HG03460 (cell line): ENCODE data around the gene RABL3.
"Not testable (repeated sequence)": the region's sequence is repeated elsewhere in the genome, so short reads cannot be mapped to it uniquely, and the experiment has no call there.

Experiments
- ATAC-seq: cut with Tn5 transposase; IDR thresholded peaks from one replicate; pipeline ENCODE4 v1.9.1; 2021; ENCODE audit not compliant: unreplicated experiment

The RABL3 gene

GRCh38 chr3:120648290-120648689, 94.0 kb downstream of the RABL3 start:
- no peak for ATAC-seq

- ATAC-seq, result no peak
Measured at GRCh38 chr3:120646771-120647432, 95.4 kb downstream of the RABL3 start.

- ATAC-seq, result no peak
Measured at GRCh38 chr3:120645083-120645845, 97.1 kb downstream of the RABL3 start.

GRCh38 chr3:120642368-120642948, 99.9 kb downstream of the RABL3 start:
- no peak for ATAC-seq

DNA sequence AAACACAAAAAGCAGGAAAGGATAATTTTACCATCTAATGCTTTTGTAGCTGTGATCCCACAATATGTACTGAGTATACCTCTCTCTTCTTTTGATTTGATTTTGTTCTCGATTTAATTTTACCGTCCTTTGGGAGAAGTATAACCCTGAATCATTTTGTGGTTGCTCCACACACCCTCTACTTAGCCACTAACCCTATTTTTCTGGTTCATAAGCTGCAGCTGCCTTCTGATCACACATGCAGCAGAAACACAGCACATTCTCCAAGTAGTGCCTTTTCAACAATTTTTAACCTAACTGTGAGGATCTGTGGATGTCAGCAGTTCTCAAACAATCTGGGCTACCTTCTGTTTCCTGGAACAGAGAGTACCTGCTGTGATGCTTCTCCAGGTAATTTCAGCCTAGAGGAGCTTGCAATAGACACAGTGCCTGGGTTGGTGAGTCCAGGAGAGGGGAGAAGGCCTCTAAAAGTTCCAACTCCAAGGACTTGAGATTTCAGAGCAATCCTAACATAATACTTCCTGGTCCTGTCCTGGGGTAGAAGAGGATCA, 100.5 kb downstream of the RABL3 start:
- ATAC-seq, result no peak

DNA sequence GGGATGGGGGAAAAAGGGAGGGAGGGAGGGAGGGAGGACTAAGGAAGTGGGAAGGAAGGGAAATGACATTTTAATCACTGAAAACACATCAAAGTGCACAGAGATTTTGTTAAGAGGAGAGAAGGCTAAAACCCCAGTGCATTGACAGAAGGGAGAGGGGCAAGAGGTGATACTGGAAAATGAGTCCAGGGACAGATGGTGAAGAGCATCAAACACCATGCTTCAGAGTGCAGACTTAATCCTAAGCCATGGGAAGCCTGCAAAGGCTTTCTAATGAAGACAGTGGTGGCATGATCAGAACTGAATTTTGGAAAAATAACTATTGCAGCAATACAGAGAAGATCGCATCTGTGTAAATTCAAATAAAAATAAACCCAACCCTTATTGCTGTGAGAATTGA, 102.1 kb downstream of the RABL3 start:
- ATAC-seq, result no peak

- ATAC-seq, result not testable (repeated sequence)
Measured at GRCh38 chr3:120638820-120639219, 103.5 kb downstream of the RABL3 start.

- ATAC-seq, result no peak
Measured at GRCh38 chr3:120637851-120638559, 104.3 kb downstream of the RABL3 start.

GRCh38 chr3:120636795-120637401, 105.4 kb downstream of the RABL3 start:
- ATAC-seq, result no peak
